Measurements from ENCODE around the gene SEMA3F.

The SEMA3F gene

GRCh38 chr3:50154840-50155490 is at the start of gene SEMA3F:
Gene SEMA3F (plus strand): TSS chr3:50155324. CDS start chr3:50159623, 4,299 bp downstream.
- DNase-seq, result peak; percentile 31 to 49 (median 39)

GRCh38 chr3:50111757-50112156 is 43.4 kb upstream of the SEMA3F start:
- DNase-seq, result no peak

GRCh38 chr3:50112462-50112861 is 42.7 kb upstream of the SEMA3F start:
- DNase-seq, result no peak

GRCh38 chr3:50117120-50117519 is 38.0 kb upstream of the SEMA3F start:
- no peak for DNase-seq

- DNase-seq, result no peak
Observed at GRCh38 chr3:50118237-50118636, 36.9 kb upstream of the SEMA3F start.

GRCh38 chr3:50119786-50120185 is 35.3 kb upstream of the SEMA3F start:
- DNase-seq, result no peak

- no peak for DNase-seq
Observed at GRCh38 chr3:50120364-50121071, 34.6 kb upstream of the SEMA3F start.

- peak; percentile 22 to 41 (median 32) for DNase-seq
Observed at GRCh38 chr3:50121072-50122032, 33.8 kb upstream of the SEMA3F start.

- DNase-seq, result no peak
Observed at GRCh38 chr3:50122071-50122470, 33.1 kb upstream of the SEMA3F start.

- DNase-seq, result no peak
Observed at GRCh38 chr3:50122661-50123391, 32.3 kb upstream of the SEMA3F start.

- no peak for DNase-seq
Observed at GRCh38 chr3:50123394-50124051, 31.6 kb upstream of the SEMA3F start.

- DNase-seq, result no peak
Observed at GRCh38 chr3:50124052-50124799, 30.9 kb upstream of the SEMA3F start.

GRCh38 chr3:50124800-50125178 is 30.3 kb upstream of the SEMA3F start:
- DNase-seq, result no peak

- DNase-seq, result no peak
Observed at GRCh38 chr3:50125541-50126286, 29.4 kb upstream of the SEMA3F start.

- no peak for DNase-seq
Observed at GRCh38 chr3:50126287-50127211, 28.6 kb upstream of the SEMA3F start.

GRCh38 chr3:50127251-50127691 is 27.9 kb upstream of the SEMA3F start:
- no peak for DNase-seq

GRCh38 chr3:50128001-50128400 is 27.1 kb upstream of the SEMA3F start:
- DNase-seq, result no peak

GRCh38 chr3:50130436-50130835 is 24.7 kb upstream of the SEMA3F start:
- no peak for DNase-seq
